ENCODE results near the gene EFHC2.

- TF ChIP-seq, protein P1, sequence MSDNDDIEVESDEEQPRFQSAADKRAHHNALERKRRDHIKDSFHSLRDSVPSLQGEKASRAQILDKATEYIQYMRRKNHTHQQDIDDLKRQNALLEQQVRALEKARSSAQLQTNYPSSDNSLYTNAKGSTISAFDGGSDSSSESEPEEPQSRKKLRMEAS (IDR thresholded peaks at IDR 0.05): no peak
- TF ChIP-seq CTCF (IDR thresholded peaks at IDR 0.05; ENCODE audit: low read depth, low read length, missing input control): no peak
Measured at GRCh38 chrX:44234541-44234940, 108.9 kb downstream of the EFHC2 start.

All from liver (tissue), 2 donors.